GM21423 (cell line): ENCODE data around the gene ZNF764.
A peak's percentile ranks its signal among the peaks of the same experiment; 100 is the strongest.
"Not testable (repeated sequence)": the region's sequence is repeated elsewhere in the genome, so short reads cannot be mapped to it uniquely, and the experiment has no call there.

Experiments
- ATAC-seq: cut with Tn5 transposase; IDR thresholded peaks from one replicate; pipeline ENCODE4 v1.9.1; 2021; ENCODE audit warnings: mild to moderate bottlenecking, moderate library complexity; ENCODE audit not compliant: unreplicated experiment

Gene ZNF764

GRCh38 chr16:30557957-30558788 is at the start of gene ZNF764:
Gene ZNF764 (minus strand): TSS chr16:30558374. CDS start chr16:30558182, 192 bp downstream.
- ATAC-seq = peak; percentile 92

- no peak for ATAC-seq
Measured at GRCh38 chr16:30606004-30606403, 47.8 kb upstream of the ZNF764 start.

GRCh38 chr16:30605158-30605557 is 47.0 kb upstream of the ZNF764 start:
- ATAC-seq = no peak

GRCh38 chr16:30604316-30604947 is 46.3 kb upstream of the ZNF764 start:
- no peak for ATAC-seq

- no peak for ATAC-seq
Measured at GRCh38 chr16:30603945-30604315, 45.8 kb upstream of the ZNF764 start.

GRCh38 chr16:30602616-30603277 is 44.6 kb upstream of the ZNF764 start:
- ATAC-seq = no peak

- ATAC-seq = no peak
Measured at GRCh38 chr16:30601966-30602365, 43.8 kb upstream of the ZNF764 start.

- no peak for ATAC-seq
Measured at GRCh38 chr16:30600929-30601328, 42.8 kb upstream of the ZNF764 start.

- no peak for ATAC-seq
Measured at GRCh38 chr16:30600215-30600614, 42.0 kb upstream of the ZNF764 start.

GRCh38 chr16:30592871-30593270 is 34.7 kb upstream of the ZNF764 start:
- ATAC-seq = no peak

GRCh38 chr16:30590869-30591268 is 32.7 kb upstream of the ZNF764 start:
- not testable (repeated sequence) for ATAC-seq

- ATAC-seq = not testable (repeated sequence)
Measured at GRCh38 chr16:30589582-30589981, 31.4 kb upstream of the ZNF764 start.

- ATAC-seq = no peak
Measured at GRCh38 chr16:30588651-30589050, 30.5 kb upstream of the ZNF764 start.

- ATAC-seq = peak; percentile 88
Measured at GRCh38 chr16:30585400-30586191, 27.4 kb upstream of the ZNF764 start, which contains the start of gene ZNF785. Gene ZNF785 (minus strand): TSS chr16:30585697. CDS start chr16:30585611, 86 bp downstream.

- no peak for ATAC-seq
Measured at GRCh38 chr16:30585022-30585399, 26.8 kb upstream of the ZNF764 start.

GRCh38 chr16:30582611-30583340 is 24.6 kb upstream of the ZNF764 start:
- ATAC-seq = no peak

- no peak for ATAC-seq
Measured at GRCh38 chr16:30581457-30581856, 23.3 kb upstream of the ZNF764 start.

GRCh38 chr16:30574678-30575077 is 16.5 kb upstream of the ZNF764 start:
- no peak for ATAC-seq

- ATAC-seq = peak; percentile 65
Measured at GRCh38 chr16:30571445-30572322, 13.5 kb upstream of the ZNF764 start, which contains the start of gene ZNF688. Gene ZNF688 (minus strand): TSS chr16:30571714. CDS start chr16:30571629, 85 bp downstream.
